MM.1S (cell line): Measurements from ENCODE around the gene CAVIN3.
"Not testable (repeated sequence)": the region's sequence is repeated elsewhere in the genome, so short reads cannot be mapped to it uniquely, and the experiment has no call there.

Source experiments
- DNase-seq: peaks from one replicate; pipeline ENCODE4 v3.0.0-alpha.2; 2015
- H2AFZ ChIP-seq: fragments of 300-600 bp; sonication (generic); 2 replicates; pipeline ENCODE4 v1.6.0; 2016; ENCODE audit warnings: antibody characterized with exemption, low read length
- H3F3A ChIP-seq: fragments of 300-600 bp; sonication (generic); 2 replicates; pipeline ENCODE4 v1.6.1; 2016; ENCODE audit warnings: mild to moderate bottlenecking, antibody characterized with exemption, low read length, moderate library complexity, mixed read lengths; ENCODE audit not compliant: insufficient read depth
- H3K27ac ChIP-seq: fragments of 300-600 bp; sonication (generic); 2 replicates; pipeline ENCODE4 v1.5.1; 2016; ENCODE audit warnings: mild to moderate bottlenecking, low read length
- H3K27me3 ChIP-seq: fragments of 300-600 bp; sonication (generic); replicated peaks from 2 replicates; pipeline ENCODE4 v1.6.0; 2016; ENCODE audit warnings: low read length; ENCODE audit not compliant: insufficient read depth
- H3K36me3 ChIP-seq: fragments of 300-600 bp; sonication (generic); replicated peaks from 2 replicates; pipeline ENCODE4 v1.6.1; 2016; ENCODE audit warnings: mild to moderate bottlenecking, low read length, mixed read lengths; ENCODE audit not compliant: insufficient read depth
- H3K4me1 ChIP-seq: fragments of 300-600 bp; sonication (generic); 2 replicates; pipeline ENCODE4 v1.6.1; 2016; ENCODE audit warnings: low read length, mixed read lengths
- H3K4me2 ChIP-seq: fragments of 300-600 bp; sonication (generic); 2 replicates; pipeline ENCODE4 v1.6.0; 2016; ENCODE audit warnings: low read depth, low read length
- H3K4me3 ChIP-seq: fragments of 300-600 bp; sonication (generic); 2 replicates; pipeline ENCODE4 v1.5.1; 2016; ENCODE audit warnings: low read length, mixed read lengths
- H3K79me2 ChIP-seq: fragments of 300-600 bp; sonication (generic); 2 replicates; pipeline ENCODE4 v1.6.1; 2016; ENCODE audit warnings: mixed run types, low read length, mixed read lengths
- H3K9ac ChIP-seq: fragments of 300-600 bp; sonication (generic); 2 replicates; pipeline ENCODE4 v1.6.1; 2016; ENCODE audit warnings: low read length, mixed read lengths
- H3K9me2 ChIP-seq: fragments of 300-600 bp; sonication (generic); replicated peaks from 2 replicates; pipeline ENCODE4 v1.6.1; 2016; ENCODE audit warnings: mild to moderate bottlenecking, low read length, mixed read lengths; ENCODE audit not compliant: insufficient read depth
- H3K9me3 ChIP-seq: fragments of 300-600 bp; sonication (generic); replicated peaks from 2 replicates; pipeline ENCODE4 v1.6.1; 2016; ENCODE audit warnings: mild to moderate bottlenecking, low read length, mixed read lengths; ENCODE audit not compliant: insufficient read depth
- H4K20me1 ChIP-seq: fragments of 300-600 bp; sonication (generic); 2 replicates; pipeline ENCODE4 v1.6.1; 2016; ENCODE audit warnings: mild to moderate bottlenecking, low read length, moderate library complexity, mixed read lengths; ENCODE audit not compliant: insufficient read depth
- EZH2 ChIP-seq: fragments of 300-600 bp; sonication (generic); optimal IDR thresholded peaks from 2 replicates; pipeline ENCODE3; 2017; ENCODE audit warnings: low read depth, mild to moderate bottlenecking, antibody characterized with exemption, low read length, mixed read lengths
- EZH2phosphoT487 ChIP-seq: fragments of 300-600 bp; sonication (generic); IDR thresholded peaks from 2 replicates; pipeline ENCODE4 v1.6.1; 2018; ENCODE audit warnings: antibody characterized with exemption, low read length
- TF ChIP-seq, protein P1 (sequence below): fragments of 300-600 bp; sonication (generic); IDR thresholded peaks from 2 replicates; pipeline ENCODE4 v1.5.1; 2016; ENCODE audit warnings: antibody characterized with exemption, low read length, mixed read lengths

The CAVIN3 gene

DNA sequence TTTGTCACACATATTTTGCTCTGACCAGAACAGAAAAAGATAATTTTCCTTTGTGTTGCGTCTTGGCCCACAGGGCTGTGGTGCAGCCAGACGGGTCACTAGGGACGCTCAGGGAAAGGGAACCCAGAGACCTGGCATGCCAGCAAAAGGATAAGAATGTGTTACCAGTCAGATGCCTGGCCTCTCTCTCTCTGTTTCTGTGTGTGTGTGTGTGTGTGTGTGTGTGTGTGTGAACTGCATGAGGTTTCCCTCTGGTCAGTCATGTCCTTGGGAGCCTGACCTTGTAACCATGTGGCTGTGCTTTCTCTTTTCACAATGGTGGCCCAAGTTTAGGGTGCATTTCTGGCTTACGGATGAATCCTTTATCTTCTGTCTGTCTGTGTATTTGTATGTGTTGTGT lies 35.3 kb downstream of the CAVIN3 start:
- no peak for DNase-seq
- no peaks in the 10 kb centered on the region for H3K9me3 ChIP-seq
- H3K4me3 ChIP-seq: no peak overlapping the region
- H3K79me2 ChIP-seq: no peaks in the 10 kb centered on the region
- no peaks in the 10 kb centered on the region for H3K9me2 ChIP-seq
- no peak overlapping the region for H3K27ac ChIP-seq
- no peak overlapping the region for H2AFZ ChIP-seq
- no peaks in the 10 kb centered on the region for H3K36me3 ChIP-seq
- no peaks in the 10 kb centered on the region for H3K27me3 ChIP-seq
- no peaks in the 10 kb centered on the region for H3F3A ChIP-seq
- TF ChIP-seq EZH2 (no peak), EZH2phosphoT487 (no peak)
- TF ChIP-seq, protein P1, sequence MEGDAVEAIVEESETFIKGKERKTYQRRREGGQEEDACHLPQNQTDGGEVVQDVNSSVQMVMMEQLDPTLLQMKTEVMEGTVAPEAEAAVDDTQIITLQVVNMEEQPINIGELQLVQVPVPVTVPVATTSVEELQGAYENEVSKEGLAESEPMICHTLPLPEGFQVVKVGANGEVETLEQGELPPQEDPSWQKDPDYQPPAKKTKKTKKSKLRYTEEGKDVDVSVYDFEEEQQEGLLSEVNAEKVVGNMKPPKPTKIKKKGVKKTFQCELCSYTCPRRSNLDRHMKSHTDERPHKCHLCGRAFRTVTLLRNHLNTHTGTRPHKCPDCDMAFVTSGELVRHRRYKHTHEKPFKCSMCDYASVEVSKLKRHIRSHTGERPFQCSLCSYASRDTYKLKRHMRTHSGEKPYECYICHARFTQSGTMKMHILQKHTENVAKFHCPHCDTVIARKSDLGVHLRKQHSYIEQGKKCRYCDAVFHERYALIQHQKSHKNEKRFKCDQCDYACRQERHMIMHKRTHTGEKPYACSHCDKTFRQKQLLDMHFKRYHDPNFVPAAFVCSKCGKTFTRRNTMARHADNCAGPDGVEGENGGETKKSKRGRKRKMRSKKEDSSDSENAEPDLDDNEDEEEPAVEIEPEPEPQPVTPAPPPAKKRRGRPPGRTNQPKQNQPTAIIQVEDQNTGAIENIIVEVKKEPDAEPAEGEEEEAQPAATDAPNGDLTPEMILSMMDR: no peak
- H4K20me1 ChIP-seq: no peaks in the 10 kb centered on the region
- no peaks in the 10 kb centered on the region for H3K4me1 ChIP-seq
- no peak overlapping the region for H3K4me2 ChIP-seq
- no peak overlapping the region for H3K9ac ChIP-seq

DNA sequence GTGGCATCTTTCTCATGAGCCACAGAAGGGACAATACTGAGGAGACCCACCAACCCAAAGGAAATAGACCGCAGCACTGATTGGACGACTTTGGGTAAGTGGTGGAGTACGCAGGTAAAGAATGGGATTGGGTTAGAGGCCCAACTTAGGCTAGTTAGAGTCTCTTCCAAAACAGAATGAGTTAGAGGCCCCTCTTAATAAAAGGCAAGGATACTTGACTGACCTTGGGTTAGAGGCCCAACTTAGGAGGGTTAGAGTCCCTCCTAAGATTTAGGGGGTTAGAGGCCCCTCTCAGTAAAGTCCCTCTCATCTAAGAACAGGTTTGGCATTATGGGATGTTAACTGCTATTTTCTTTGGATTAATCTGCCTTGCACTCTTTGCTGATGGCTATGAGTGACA lies 36.1 kb downstream of the CAVIN3 start:
- no peak for DNase-seq
- no peaks in the 10 kb centered on the region for H3K9me2 ChIP-seq
- H3F3A ChIP-seq: no peaks in the 10 kb centered on the region
- no peak overlapping the region for H2AFZ ChIP-seq
- no peaks in the 10 kb centered on the region for H3K27me3 ChIP-seq
- TF ChIP-seq, protein P1: no peak
- TF ChIP-seq EZH2phosphoT487 (no peak), EZH2 (no peak)
- H3K4me1 ChIP-seq: no peaks in the 10 kb centered on the region
- no peak overlapping the region for H3K4me3 ChIP-seq
- H3K36me3 ChIP-seq: no peaks in the 10 kb centered on the region
- H3K27ac ChIP-seq: no peak overlapping the region
- H4K20me1 ChIP-seq: no peaks in the 10 kb centered on the region
- no peaks in the 10 kb centered on the region for H3K9me3 ChIP-seq
- H3K9ac ChIP-seq: no peak overlapping the region
- no peaks in the 10 kb centered on the region for H3K79me2 ChIP-seq
- H3K4me2 ChIP-seq: no peak overlapping the region

DNA sequence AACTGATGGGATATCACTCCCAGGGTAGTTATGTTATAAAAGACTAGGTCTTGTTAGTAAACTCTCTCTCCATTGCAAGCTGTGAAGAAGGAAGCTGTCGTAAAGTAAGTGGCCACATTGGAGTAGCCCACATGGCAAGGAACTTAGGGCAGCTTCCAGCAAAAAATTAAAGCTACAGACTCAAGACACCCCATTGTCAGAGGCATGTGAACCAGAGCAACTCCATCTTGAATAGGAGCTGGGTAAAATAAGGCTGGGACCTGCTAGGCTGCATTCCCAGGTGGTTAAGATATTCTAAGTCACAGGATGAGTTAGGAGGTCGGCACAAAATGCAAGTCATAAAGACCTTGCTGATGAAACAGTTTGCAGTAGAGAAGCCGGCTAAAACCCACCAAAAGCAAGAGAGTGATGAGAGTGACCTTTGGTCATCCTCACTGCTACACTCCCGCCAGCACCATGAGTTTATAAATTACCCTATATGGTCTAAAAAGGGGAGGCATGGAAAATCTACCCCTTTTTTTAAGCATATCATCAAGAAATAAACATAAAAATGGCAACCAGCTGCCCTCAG lies 36.8 kb downstream of the CAVIN3 start:
- Histone ChIP-seq H2AFZ (no peak overlapping the region), H4K20me1 (no peaks in the 10 kb centered on the region), H3K36me3 (no peaks in the 10 kb centered on the region), H3K27me3 (no peaks in the 10 kb centered on the region), H3F3A (no peaks in the 10 kb centered on the region), H3K9ac (no peak overlapping the region), H3K9me2 (no peaks in the 10 kb centered on the region), H3K27ac (no peak overlapping the region), H3K4me1 (no peaks in the 10 kb centered on the region), H3K79me2 (no peaks in the 10 kb centered on the region), H3K4me2 (no peak overlapping the region), H3K9me3 (no peaks in the 10 kb centered on the region), H3K4me3 (no peak overlapping the region)
- no peak for DNase-seq
- no peak for TF ChIP-seq EZH2phosphoT487
- no peak for TF ChIP-seq EZH2
- TF ChIP-seq, protein P1: no peak

DNA sequence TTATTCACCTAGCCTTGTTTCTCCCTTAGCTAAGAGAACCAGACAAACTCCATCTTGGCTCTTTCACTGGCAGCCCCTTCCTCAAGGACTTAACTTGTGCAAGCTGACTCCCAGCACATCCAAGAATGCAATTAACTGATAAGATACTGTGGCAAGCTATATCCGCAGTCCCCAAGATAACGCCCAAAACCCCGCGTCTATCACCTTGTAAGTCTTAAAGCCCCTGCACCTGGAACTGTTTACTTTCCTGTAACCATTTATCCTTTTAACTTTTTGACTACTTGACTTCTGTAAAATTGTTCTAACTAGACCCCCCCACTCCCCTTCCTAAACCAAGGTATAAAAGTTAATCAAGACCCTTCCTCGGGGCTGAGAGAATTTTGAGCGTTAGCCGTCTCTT lies 39.5 kb downstream of the CAVIN3 start:
- H3K27me3 ChIP-seq, H3K79me2 ChIP-seq, H3K27ac ChIP-seq, H3K36me3 ChIP-seq, H3K9me2 ChIP-seq, H3F3A ChIP-seq, H3K4me3 ChIP-seq, H2AFZ ChIP-seq, DNase-seq, H4K20me1 ChIP-seq, H3K4me2 ChIP-seq, H3K9me3 ChIP-seq, H3K9ac ChIP-seq, H3K4me1 ChIP-seq: not testable (repeated sequence)
